NCI-H1694 treated with DMSO at 0.1 percent for 48 hours (cell line): Measurements from ENCODE around the gene ZNF83.
"Not testable (repeated sequence)": the region's sequence is repeated elsewhere in the genome, so short reads cannot be mapped to it uniquely, and the experiment has no call there.

Source experiments
- DNase-seq: peaks from one replicate; lab custom pipeline; 2025; lab: John Stamatoyannopoulos, UW

Gene ZNF83

GRCh38 chr19:52639996-52640395 is 1.8 kb upstream of the ZNF83 start:
- DNase-seq: no peak

GRCh38 chr19:52638601-52639000 is 446 bp upstream of the ZNF83 start:
- no peak for DNase-seq

GRCh38 chr19:52635786-52636570 is 2.2 kb downstream of the ZNF83 start:
- DNase-seq: no peak

- not testable (repeated sequence) for DNase-seq
These were observed 10.7 kb downstream of the ZNF83 start for GRCh38 chr19:52627441-52627840.

GRCh38 chr19:52626915-52627314 is 11.2 kb downstream of the ZNF83 start:
- DNase-seq: no peak

- DNase-seq: no peak
These were observed 15.9 kb downstream of the ZNF83 start for GRCh38 chr19:52622261-52622660.

GRCh38 chr19:52621376-52621775 is 16.8 kb downstream of the ZNF83 start:
- no peak for DNase-seq

GRCh38 chr19:52613299-52613906 is 24.8 kb downstream of the ZNF83 start:
- no peak for DNase-seq

- no peak for DNase-seq
These were observed 34.5 kb downstream of the ZNF83 start for GRCh38 chr19:52603558-52604207.

- no peak for DNase-seq
These were observed 35.2 kb downstream of the ZNF83 start for GRCh38 chr19:52602941-52603340.

- DNase-seq: not testable (repeated sequence)
These were observed 36.2 kb downstream of the ZNF83 start for GRCh38 chr19:52601974-52602366.

- peak; percentile 3 for DNase-seq
These were observed 36.9 kb downstream of the ZNF83 start for GRCh38 chr19:52601025-52601973.

GRCh38 chr19:52600639-52601024 is 37.5 kb downstream of the ZNF83 start:
- DNase-seq: no peak

GRCh38 chr19:52599241-52599640 is 38.9 kb downstream of the ZNF83 start:
- no peak for DNase-seq

- DNase-seq: not testable (repeated sequence)
These were observed 44.7 kb downstream of the ZNF83 start for GRCh38 chr19:52593441-52593840.

- no peak for DNase-seq
These were observed 45.9 kb downstream of the ZNF83 start for GRCh38 chr19:52592301-52592700.

GRCh38 chr19:52590728-52591127 is 47.4 kb downstream of the ZNF83 start:
- no peak for DNase-seq

- DNase-seq: no peak
These were observed 52.6 kb downstream of the ZNF83 start for GRCh38 chr19:52585604-52586003.

- no peak for DNase-seq
These were observed 53.3 kb downstream of the ZNF83 start for GRCh38 chr19:52584736-52585440.

GRCh38 chr19:52570000-52570861 is 67.9 kb downstream of the ZNF83 start, which contains the start of gene ZNF701:
Gene ZNF701 (plus strand): TSS chr19:52570287. CDS start chr19:52574148, 3,861 bp downstream.
- DNase-seq: no peak
